SHP77 (cell line): ENCODE results near the gene CNPY4.
A peak's percentile ranks its signal among the peaks of the same experiment; 100 is the strongest.
"Not testable (repeated sequence)": the region's sequence is repeated elsewhere in the genome, so short reads cannot be mapped to it uniquely, and the experiment has no call there.

ENCODE experiments used
- DNase-seq, 2 experiments: peaks; one replicate each; lab custom pipeline; 2025; lab: John Stamatoyannopoulos, UW

The CNPY4 gene

DNA sequence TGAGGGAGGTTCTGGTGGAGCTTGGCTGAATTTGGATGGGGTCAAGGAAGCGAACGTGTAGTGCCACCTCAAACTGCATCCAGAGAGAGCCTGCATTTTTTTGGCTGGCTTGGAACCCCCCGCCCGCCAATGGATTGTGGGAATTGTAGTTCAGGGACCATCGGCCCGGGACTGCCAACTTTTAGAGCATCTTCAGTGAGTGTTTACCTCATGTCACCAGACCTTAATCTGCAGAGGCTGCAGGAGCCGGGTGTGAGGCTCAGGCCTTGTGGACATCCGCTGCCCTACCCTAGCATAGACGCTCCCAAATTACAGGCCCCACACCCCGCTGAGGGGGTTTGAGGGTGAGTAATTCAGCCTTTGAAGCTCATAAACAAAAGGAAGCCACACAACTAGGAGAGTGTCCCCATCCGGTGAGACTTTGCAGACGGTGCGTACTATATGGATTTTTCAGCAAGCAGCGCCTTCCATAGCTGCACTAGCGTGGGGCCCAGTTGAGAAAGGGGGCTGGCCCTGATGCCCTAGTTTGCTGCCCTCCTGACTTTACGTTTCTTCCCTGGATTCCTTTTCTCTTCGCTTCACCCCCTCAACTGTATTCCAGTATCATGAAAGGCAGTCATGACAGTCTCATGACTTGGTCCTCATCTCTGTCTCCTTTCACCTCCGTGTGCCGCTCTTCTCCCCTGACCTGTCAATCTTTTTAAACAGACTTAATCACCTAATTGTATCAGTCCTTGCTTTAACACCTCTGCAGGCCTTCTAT is 717 bp downstream of the CNPY4 start:
- peak; percentile 35 to 56 for DNase-seq

DNA sequence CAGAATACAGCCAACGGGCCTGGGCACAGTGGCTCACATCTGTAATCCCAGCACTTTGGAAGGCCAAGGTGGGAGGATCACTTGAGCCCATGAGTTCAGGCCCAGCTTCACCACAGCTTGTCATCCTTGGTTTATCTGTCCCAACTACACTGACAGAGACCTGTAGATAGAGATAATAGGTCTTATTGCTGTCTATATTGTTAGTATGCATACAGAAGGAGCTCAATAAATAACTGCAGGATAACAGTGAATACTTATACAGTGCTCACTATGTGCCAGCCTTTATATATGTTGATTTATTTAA is 1.3 kb downstream of the CNPY4 start:
- no peak for DNase-seq

DNA sequence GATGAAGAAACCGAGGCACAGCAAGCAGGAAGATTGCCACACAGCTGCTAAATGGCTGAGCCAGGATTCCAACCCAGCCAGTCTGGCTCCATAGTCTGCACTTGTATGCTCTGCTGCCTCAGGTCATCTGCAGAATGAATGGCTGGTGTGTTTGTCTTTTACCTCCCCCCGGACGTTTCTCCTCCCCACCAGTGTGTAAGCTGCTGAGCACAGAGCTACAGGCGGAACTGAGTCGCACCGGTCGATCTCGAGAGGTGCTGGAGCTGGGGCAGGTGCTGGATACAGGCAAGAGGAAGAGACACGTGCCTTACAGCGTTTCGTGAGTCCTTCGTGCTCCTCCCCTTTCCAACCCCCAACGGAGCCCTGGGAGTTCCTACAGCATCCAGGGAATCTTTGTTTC is 2.6 kb downstream of the CNPY4 start:
- peak; percentile 92 to 93 for DNase-seq

DNA sequence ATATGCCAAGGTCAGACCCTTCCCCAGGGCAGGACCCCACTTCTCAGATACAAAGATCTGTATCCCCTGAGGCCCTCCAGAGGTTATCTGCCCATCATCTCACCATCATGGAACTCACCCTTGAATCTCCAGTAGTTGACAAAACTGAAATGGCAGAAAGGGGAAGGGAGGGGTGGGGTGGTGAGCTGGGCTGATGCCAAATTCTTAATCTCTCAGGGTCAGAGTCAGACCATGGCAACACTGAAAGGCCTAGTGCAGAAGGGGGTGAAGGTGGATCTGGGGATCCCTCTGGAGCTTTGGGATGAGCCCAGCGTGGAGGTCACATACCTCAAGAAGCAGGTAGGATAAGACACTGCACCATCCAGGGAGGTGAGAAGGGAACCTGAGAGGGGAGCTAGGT is 3.1 kb downstream of the CNPY4 start:
- DNase-seq = no peak

DNA sequence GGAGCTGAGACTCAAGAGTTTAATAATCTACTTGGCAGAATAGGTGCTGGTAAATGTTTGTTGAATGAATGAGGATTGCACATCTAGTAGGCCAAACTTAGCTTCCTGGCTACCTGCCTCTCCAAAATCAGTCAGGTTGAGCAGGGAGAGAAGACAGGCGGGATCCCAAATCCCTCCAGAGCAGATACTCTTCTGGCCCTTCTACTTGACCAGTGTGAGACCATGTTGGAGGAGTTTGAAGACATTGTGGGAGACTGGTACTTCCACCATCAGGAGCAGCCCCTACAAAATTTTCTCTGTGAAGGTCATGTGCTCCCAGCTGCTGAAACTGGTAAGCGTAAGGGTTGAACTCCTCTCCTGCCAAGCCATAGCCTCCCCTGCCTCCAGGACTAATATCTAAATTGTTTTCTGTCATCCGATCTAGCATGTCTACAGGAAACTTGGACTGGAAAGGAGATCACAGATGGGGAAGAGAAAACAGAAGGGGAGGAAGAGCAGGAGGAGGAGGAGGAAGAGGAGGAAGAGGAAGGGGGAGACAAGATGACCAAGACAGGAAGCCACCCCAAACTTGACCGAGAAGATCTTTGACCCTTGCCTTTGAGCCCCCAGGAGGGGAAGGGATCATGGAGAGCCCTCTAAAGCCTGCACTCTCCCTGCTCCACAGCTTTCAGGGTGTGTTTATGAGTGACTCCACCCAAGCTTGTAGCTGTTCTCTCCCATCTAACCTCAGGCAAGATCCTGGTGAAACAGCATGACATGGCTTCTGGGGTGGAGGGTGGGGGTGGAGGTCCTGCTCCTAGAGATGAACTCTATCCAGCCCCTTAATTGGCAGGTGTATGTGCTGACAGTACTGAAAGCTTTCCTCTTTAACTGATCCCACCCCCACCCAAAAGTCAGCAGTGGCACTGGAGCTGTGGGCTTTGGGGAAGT is 5.1 kb downstream of the CNPY4 start:
- DNase-seq = no peak

DNA sequence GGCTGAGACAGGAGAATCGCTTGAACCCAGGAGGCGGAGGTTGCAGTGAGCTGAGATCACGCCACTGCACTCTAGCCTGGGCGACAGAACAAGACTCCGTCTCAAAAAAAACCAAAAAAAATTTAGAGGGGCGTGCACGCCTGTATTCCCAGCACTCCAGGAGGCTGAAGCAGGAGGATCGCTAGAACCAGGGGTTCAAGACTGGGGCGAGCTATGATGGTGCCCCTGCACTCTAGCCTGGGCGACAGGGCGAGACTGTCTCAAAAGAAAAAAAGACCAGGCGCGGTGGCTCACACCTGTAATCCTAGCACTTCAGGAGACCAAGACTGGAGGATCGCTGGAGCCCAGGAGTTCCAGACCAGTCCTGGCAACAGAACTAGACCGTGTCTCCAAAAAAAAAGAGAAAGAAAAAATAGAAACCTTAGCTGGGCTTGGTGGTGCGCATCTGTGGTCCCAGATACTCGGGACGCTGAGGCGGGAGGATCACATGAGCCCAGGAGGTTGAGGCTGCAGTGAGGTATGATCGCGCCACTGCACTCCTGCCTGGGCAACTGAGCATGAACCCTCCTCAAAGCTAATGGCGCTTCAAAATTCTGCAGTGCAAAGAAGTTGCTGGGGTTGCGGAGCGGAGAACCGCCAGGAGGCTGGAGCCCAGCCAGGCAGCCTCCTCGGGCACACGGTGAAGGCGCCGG is 7.0 kb downstream of the CNPY4 start:
- DNase-seq = no peak

GRCh38 chr7:100126931-100127865 is 7.8 kb downstream of the CNPY4 start, which contains the start of gene MBLAC1:
Gene MBLAC1 (plus strand): TSS chr7:100126967. CDS start chr7:100127396, 429 bp downstream.
- DNase-seq = peak; percentile 71 to 81

- DNase-seq = peak in 1 of 2 experiments; percentile 7
Measured at GRCh38 chr7:100127866-100128636, 8.6 kb downstream of the CNPY4 start.

DNA sequence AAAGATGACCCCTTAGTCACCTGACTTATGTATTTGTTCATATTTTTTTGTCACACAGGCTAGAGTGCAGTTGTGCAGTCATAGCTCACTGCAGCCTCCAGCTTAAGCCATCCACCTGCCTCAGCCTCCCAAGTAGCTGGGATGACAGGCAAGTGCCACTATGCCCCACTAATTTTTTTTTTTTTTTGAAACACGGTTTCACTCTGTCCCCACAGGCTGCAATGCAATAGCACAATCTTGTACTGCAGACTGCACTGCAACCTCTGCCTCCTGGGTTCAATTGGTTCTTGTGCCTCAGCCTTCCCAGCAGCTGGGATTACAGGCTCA is 9.2 kb downstream of the CNPY4 start:
- no peak for DNase-seq

GRCh38 chr7:100130220-100130607 is 10.8 kb downstream of the CNPY4 start:
- DNase-seq = not testable (repeated sequence)

DNA sequence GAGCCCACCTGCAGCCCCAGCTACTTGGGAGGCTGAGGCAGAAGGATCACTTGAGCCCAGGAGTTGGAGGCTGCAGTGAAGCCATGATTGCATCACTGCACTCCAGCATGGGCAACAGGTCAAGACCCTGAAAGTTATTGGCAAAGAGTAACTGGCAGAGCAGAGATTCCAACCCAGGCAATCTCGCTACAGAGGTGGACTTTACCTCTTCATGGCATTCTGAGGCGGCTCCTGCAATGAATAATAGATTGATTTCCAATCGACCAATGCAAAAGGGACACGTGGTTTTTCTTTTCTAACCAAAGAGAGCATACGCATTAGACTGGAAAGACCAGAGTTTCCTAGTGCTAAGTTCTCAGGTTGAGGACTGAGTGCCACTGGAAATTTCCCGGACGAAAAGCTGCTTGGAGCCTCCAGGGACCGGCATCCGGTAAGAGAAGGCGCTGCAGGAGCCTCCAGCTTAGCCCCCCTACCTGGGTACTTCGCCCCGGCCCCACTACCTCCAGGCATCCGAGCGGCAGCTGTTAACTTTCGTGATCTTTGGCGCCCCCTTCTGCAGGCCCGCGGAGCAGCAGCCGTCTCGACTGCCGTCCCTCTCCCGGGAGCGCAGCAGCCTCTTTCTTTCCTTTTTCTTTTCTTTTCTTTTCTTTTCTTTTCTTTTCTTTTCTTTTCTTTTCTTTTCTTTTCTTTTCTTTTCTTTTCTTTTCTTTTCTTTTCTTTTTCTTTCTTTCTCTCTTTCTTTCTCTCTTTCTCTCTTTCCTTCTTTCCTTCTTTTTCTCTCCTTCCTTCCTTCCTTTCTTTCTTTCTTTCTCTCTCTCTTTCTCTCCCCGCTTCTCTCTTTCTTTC is 11.4 kb downstream of the CNPY4 start:
- peak; percentile 43 to 70 for DNase-seq

- DNase-seq = peak in 1 of 2 experiments; percentile 25
Measured at GRCh38 chr7:100132126-100132525, 12.7 kb downstream of the CNPY4 start.

GRCh38 chr7:100132697-100133151 is 13.3 kb downstream of the CNPY4 start:
- peak; percentile 61 to 74 for DNase-seq

DNA sequence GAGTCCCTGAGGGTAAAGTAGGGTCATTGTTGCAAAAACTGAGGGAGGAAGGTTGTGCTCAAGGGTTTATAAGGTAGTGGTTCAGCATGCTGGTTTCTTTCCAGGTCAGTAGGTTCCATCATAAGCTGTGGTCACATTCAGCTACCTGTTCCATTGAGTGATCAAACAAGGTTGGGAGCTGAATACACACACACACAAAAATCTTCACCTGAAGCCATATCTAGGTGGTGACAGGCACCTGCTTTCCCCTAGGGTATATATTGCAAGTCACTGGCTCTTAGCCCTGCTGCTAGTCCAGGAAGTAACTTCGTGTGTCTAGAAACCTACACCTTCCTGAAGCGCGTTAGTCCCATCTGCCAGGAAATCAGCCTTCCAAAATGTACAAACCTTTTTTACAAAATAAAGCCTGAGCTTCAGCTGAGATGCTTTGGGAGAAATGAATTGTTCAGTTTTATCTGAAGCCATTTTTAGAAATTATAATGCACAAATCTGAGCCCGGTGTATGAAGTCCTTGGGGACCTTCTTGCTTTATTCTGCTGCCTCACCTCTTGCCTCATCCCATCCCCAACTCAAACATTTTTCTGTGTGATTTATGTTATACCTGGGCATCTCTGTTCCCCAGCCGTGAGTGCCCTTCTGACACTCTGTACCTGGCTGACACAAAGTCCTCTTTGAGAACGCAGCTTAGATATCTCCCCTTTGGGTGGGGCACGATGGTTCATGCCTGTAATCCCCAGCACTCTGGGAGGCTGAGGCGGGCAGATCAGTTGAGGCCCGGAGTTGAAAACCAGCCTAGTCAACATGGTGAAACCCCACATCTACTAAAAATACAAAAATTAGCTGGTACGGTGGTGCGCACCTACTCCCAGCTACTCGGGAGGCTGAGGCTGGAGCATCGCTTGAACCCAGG is 18.7 kb downstream of the CNPY4 start:
- DNase-seq = no peak

DNA sequence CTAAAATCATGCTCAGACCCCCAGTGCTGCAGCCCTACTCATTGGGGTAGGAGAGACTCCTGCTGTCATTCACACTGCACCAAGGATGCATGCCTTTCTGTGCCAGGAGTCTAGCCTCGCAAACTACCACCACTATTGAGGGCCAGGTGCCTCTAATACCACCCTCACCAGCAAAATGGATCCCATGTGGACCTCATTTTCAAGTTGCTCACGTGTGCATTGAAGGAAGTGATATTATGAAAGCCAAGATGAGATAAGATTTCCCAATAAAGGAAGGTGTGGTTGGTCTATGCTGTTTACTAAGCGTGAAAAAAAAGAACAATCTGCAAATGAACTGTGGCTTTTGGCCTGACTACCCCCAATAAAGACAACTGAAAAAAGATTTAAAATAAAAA is 22.1 kb downstream of the CNPY4 start:
- DNase-seq = no peak

GRCh38 chr7:100142461-100142860 is 23.0 kb downstream of the CNPY4 start:
- DNase-seq = no peak

DNA sequence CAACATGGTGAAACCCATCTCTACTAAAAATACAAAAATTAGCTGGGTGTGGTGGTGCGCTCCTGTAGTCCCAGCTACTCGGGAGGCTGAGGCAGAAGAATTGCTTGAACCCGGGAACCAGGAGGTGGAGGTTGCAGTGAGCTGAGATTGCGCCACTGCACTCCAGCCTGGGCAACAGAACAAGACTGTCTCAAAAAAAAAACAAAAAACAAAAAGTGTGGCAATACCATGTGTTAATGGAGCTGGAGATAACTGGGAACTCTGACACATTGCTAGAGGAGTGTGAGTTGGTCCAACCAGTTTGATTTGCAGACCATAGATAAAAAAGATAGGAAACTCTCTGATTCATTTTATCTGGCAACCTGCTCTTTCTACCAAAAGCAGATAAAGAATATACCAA is 26.9 kb downstream of the CNPY4 start:
- not testable (repeated sequence) for DNase-seq

DNA sequence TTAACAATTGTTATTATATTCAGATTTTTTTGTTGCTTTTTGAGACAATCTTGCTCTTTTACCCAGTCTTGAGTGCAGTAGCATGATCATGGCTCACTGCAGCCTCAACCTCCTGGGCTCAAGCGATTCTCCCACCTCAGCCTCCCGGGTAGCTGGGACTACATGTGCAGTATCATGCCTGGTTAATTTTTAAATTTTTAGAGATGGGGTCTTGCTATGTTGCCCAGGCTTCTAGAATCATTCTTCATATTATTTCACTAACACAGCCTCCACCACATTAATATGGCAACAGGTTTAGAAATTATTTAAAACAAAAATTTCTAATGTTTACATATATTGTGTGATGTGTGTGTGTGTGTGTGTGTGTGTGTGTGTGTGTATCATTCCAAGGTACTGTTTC is 27.8 kb downstream of the CNPY4 start:
- DNase-seq = no peak

GRCh38 chr7:100148225-100148558 is 28.8 kb downstream of the CNPY4 start:
- DNase-seq = no peak
